Activated CD4-positive, alpha-beta T cell treated with anti-CD3 and anti-CD28 coated beads, Interleukin-2, amount 10 ng/mL, durations not matched to agents 7 days and 5 days (primary cell): ENCODE results near the gene FIG4. TPM values are rescaled to one million over a fixed set of nuclear protein-coding genes. Genes with fewer than 3 reads are reported as not detected.
"Not testable (repeated sequence)": the region's sequence is repeated elsewhere in the genome, so short reads cannot be mapped to it uniquely, and the experiment has no call there.

Experiments
- CTCF ChIA-PET: fragments of 350-600 bp; sonication (Branson Sonifier 250); formaldehyde crosslinking; loops from one replicate; lab custom pipeline; 2021; ENCODE audit warnings: antibody characterized with exemption; lab: Charles Lee
- POLR2A ChIA-PET: fragments of 350-600 bp; sonication (Branson Sonifier 250); formaldehyde crosslinking; loops from one replicate; lab custom pipeline; 2021; ENCODE audit warnings: antibody characterized with exemption; lab: Charles Lee
- DNase-seq: peaks from one replicate; pipeline ENCODE4 v3.0.0-alpha.2; 2020
- H3K27ac Mint-ChIP-seq: one replicate; pipeline ENCODE4 v1.8.0; 2021; ENCODE audit warnings: mild to moderate bottlenecking, moderate library complexity, mixed read lengths
- H3K27me3 Mint-ChIP-seq: one replicate; pipeline ENCODE4 v1.8.0; 2021; ENCODE audit warnings: mixed read lengths
- H3K36me3 Mint-ChIP-seq: one replicate; pipeline ENCODE4 v1.8.0; 2021; ENCODE audit warnings: low read depth, mixed read lengths
- H3K4me1 Mint-ChIP-seq: one replicate; pipeline ENCODE4 v1.8.0; 2021; ENCODE audit warnings: mixed read lengths
- H3K4me3 Mint-ChIP-seq: one replicate; pipeline ENCODE4 v1.8.0; 2021; ENCODE audit warnings: mild to moderate bottlenecking, moderate library complexity, mixed read lengths
- H3K9me3 Mint-ChIP-seq: one replicate; pipeline ENCODE4 v1.8.0; 2021; ENCODE audit warnings: mixed read lengths
- total RNA-seq, 2 experiments: library from RNA; stranded (reverse); gene quantifications; one replicate each; pipeline ENCODE4 v1.2.3, GENCODE V29; 2021

The FIG4 gene
- total RNA-seq, 2 experiments from 2014 or later = 11.0 to 11.6 TPM

GRCh38 chr6:109708099-109708498 is 17.0 kb downstream of the FIG4 start:
- H3K36me3 Mint-ChIP-seq, POLR2A ChIA-PET, H3K27me3 Mint-ChIP-seq, H3K4me1 Mint-ChIP-seq, CTCF ChIA-PET, H3K4me3 Mint-ChIP-seq, H3K9me3 Mint-ChIP-seq, DNase-seq, H3K27ac Mint-ChIP-seq: not testable (repeated sequence)

GRCh38 chr6:109713097-109713496 is 22.0 kb downstream of the FIG4 start:
- no peak for DNase-seq
- Mint-ChIP-seq H3K9me3 (no peaks in the 10 kb centered on the region), H3K27me3 (no peaks in the 10 kb centered on the region), H3K4me3 (no peak overlapping the region), H3K4me1 (no peaks in the 10 kb centered on the region), H3K36me3 (peaks cover 6% of the 10 kb centered on the region), H3K27ac (no peak overlapping the region)
- POLR2A ChIA-PET = no interaction called here
- CTCF ChIA-PET = no interaction called here

GRCh38 chr6:109714166-109714565 is 23.1 kb downstream of the FIG4 start:
- Mint-ChIP-seq H3K4me3 (no peak overlapping the region), H3K27me3 (no peaks in the 10 kb centered on the region), H3K27ac (no peak overlapping the region), H3K9me3 (no peaks in the 10 kb centered on the region), H3K4me1 (no peaks in the 10 kb centered on the region), H3K36me3 (peaks cover 6% of the 10 kb centered on the region)
- CTCF ChIA-PET = no interaction called here
- POLR2A ChIA-PET = no interaction called here
- no peak for DNase-seq

GRCh38 chr6:109714611-109715010 is 23.5 kb downstream of the FIG4 start:
- H3K36me3 Mint-ChIP-seq = peaks cover 6% of the 10 kb centered on the region
- POLR2A ChIA-PET = no interaction called here
- no peak overlapping the region for H3K27ac Mint-ChIP-seq
- no peak overlapping the region for H3K4me3 Mint-ChIP-seq
- H3K9me3 Mint-ChIP-seq = no peaks in the 10 kb centered on the region
- CTCF ChIA-PET = no interaction called here
- H3K4me1 Mint-ChIP-seq = no peaks in the 10 kb centered on the region
- no peak for DNase-seq
- no peaks in the 10 kb centered on the region for H3K27me3 Mint-ChIP-seq

- Mint-ChIP-seq H3K4me1 (no peaks in the 10 kb centered on the region), H3K4me3 (no peak overlapping the region), H3K36me3 (peaks cover 6% of the 10 kb centered on the region), H3K27ac (no peak overlapping the region), H3K9me3 (no peaks in the 10 kb centered on the region), H3K27me3 (no peaks in the 10 kb centered on the region)
- POLR2A ChIA-PET = no interaction called here
- no peak for DNase-seq
- CTCF ChIA-PET = no interaction called here
These were observed 24.5 kb downstream of the FIG4 start for GRCh38 chr6:109715616-109716015.

- H3K27me3 Mint-ChIP-seq = no peaks in the 10 kb centered on the region
- POLR2A ChIA-PET = no interaction called here
- DNase-seq = no peak
- no peak overlapping the region for H3K4me3 Mint-ChIP-seq
- H3K9me3 Mint-ChIP-seq = no peaks in the 10 kb centered on the region
- H3K4me1 Mint-ChIP-seq = no peaks in the 10 kb centered on the region
- H3K36me3 Mint-ChIP-seq = peaks cover 6% of the 10 kb centered on the region
- H3K27ac Mint-ChIP-seq = no peak overlapping the region
- CTCF ChIA-PET = interaction anchor here (1.3 kb wide), 1 partner anchor 17 kb away, joined by 4 read pairs; no protein-coding TSS in a partner anchor
These were observed 26.9 kb downstream of the FIG4 start for GRCh38 chr6:109717971-109718370.

- Mint-ChIP-seq H3K9me3 (no peaks in the 10 kb centered on the region), H3K27me3 (no peaks in the 10 kb centered on the region), H3K27ac (no peak overlapping the region), H3K36me3 (peaks cover 7% of the 10 kb centered on the region), H3K4me3 (no peak overlapping the region), H3K4me1 (no peaks in the 10 kb centered on the region)
- no peak for DNase-seq
- ChIA-PET POLR2A (no interaction called here), CTCF (interaction anchor here (0.8 kb wide), 1 partner anchor 321 kb away, joined by 3 read pairs; no protein-coding TSS in a partner anchor)
These were observed 27.9 kb downstream of the FIG4 start for GRCh38 chr6:109718991-109719390.

GRCh38 chr6:109720311-109720710 is 29.2 kb downstream of the FIG4 start:
- H3K4me3 Mint-ChIP-seq = no peak overlapping the region
- DNase-seq = no peak
- H3K27me3 Mint-ChIP-seq = no peaks in the 10 kb centered on the region
- H3K36me3 Mint-ChIP-seq = peaks cover 11% of the 10 kb centered on the region
- H3K27ac Mint-ChIP-seq = no peak overlapping the region
- POLR2A ChIA-PET = no interaction called here
- CTCF ChIA-PET = interaction anchor here (1.3 kb wide), 1 partner anchor 14 kb away, joined by 5 read pairs; no protein-coding TSS in a partner anchor
- no peaks in the 10 kb centered on the region for H3K9me3 Mint-ChIP-seq
- no peaks in the 10 kb centered on the region for H3K4me1 Mint-ChIP-seq

GRCh38 chr6:109722011-109722410 is 30.9 kb downstream of the FIG4 start:
- no peaks in the 10 kb centered on the region for H3K27me3 Mint-ChIP-seq

GRCh38 chr6:109722564-109723254 is 31.6 kb downstream of the FIG4 start:
- Mint-ChIP-seq H3K27ac (no peak overlapping the region), H3K27me3 (no peaks in the 10 kb centered on the region), H3K4me1 (no peaks in the 10 kb centered on the region), H3K4me3 (no peak overlapping the region), H3K36me3 (peaks cover 11% of the 10 kb centered on the region), H3K9me3 (no peaks in the 10 kb centered on the region)
- ChIA-PET POLR2A (interaction anchor here (0.6 kb wide), 1 partner anchor 30 kb away, joined by 6 read pairs; no protein-coding TSS in a partner anchor), CTCF (interaction anchor here (0.8 kb wide), 1 partner anchor 21 kb away, joined by 3 read pairs; no protein-coding TSS in a partner anchor)
- DNase-seq = no peak

More at GRCh38 chr6:109722011-109722410, 30.9 kb downstream of the FIG4 start:
- ChIA-PET CTCF (no interaction called here), POLR2A (interaction anchor here (0.6 kb wide), 1 partner anchor 29 kb away, joined by 6 read pairs; no protein-coding TSS in a partner anchor)
- DNase-seq = no peak
- no peaks in the 10 kb centered on the region for H3K9me3 Mint-ChIP-seq
- no peaks in the 10 kb centered on the region for H3K4me1 Mint-ChIP-seq
- no peak overlapping the region for H3K27ac Mint-ChIP-seq
- H3K36me3 Mint-ChIP-seq = peaks cover 15% of the 10 kb centered on the region
- H3K4me3 Mint-ChIP-seq = no peak overlapping the region

GRCh38 chr6:109725250-109725649 is 34.2 kb downstream of the FIG4 start:
- H3K9me3 Mint-ChIP-seq, H3K4me3 Mint-ChIP-seq, H3K27me3 Mint-ChIP-seq, DNase-seq, CTCF ChIA-PET, H3K27ac Mint-ChIP-seq, POLR2A ChIA-PET, H3K36me3 Mint-ChIP-seq, H3K4me1 Mint-ChIP-seq: not testable (repeated sequence)

- ChIA-PET CTCF (no interaction called here), POLR2A (no interaction called here)
- Mint-ChIP-seq H3K36me3 (peaks cover 13% of the 10 kb centered on the region), H3K27ac (no peak overlapping the region), H3K9me3 (peaks cover 3% of the 10 kb centered on the region), H3K4me1 (no peaks in the 10 kb centered on the region), H3K27me3 (no peaks in the 10 kb centered on the region), H3K4me3 (no peak overlapping the region)
- no peak for DNase-seq
These were observed 45.4 kb downstream of the FIG4 start for GRCh38 chr6:109736273-109737025.

GRCh38 chr6:109738255-109738654 is 47.2 kb downstream of the FIG4 start:
- no peaks in the 10 kb centered on the region for H3K27me3 Mint-ChIP-seq
- peaks cover 13% of the 10 kb centered on the region for H3K36me3 Mint-ChIP-seq
- H3K9me3 Mint-ChIP-seq = peaks cover 3% of the 10 kb centered on the region
- no peak overlapping the region for H3K4me3 Mint-ChIP-seq
- no peaks in the 10 kb centered on the region for H3K4me1 Mint-ChIP-seq
- no peak for DNase-seq
- no peak overlapping the region for H3K27ac Mint-ChIP-seq
- ChIA-PET CTCF (no interaction called here), POLR2A (no interaction called here)
